Pulmonary artery endothelial cell (primary cell): ENCODE results near the gene TM4SF1. TPM values are rescaled to one million over a fixed set of nuclear protein-coding genes. Genes with fewer than 3 reads are reported as not detected.

ENCODE experiments used
- DNase-seq: peaks from one replicate; pipeline ENCODE4 v3.0.0-alpha.2; 2011; ENCODE audit warnings: low read depth, low spot score
- total RNA-seq: library from RNA; depleted of rRNA; stranded (reverse); fragments of >200 nt; gene quantifications from 2 replicates; pipeline ENCODE4 v1.2.3, GENCODE V29; 2014

TM4SF1 gene
- total RNA-seq, 1 donor from 2014 or later: 1,063 TPM

GRCh38 chr3:149375501-149376196 lies 1.8 kb downstream of the TM4SF1 start:
- DNase-seq: no peak

GRCh38 chr3:149374793-149375500 lies 2.5 kb downstream of the TM4SF1 start:
- no peak for DNase-seq

GRCh38 chr3:149374391-149374790 lies 3.1 kb downstream of the TM4SF1 start:
- DNase-seq: no peak

- DNase-seq: no peak
Measured at GRCh38 chr3:149373235-149374125, 4.0 kb downstream of the TM4SF1 start.

GRCh38 chr3:149371723-149372114 lies 5.7 kb downstream of the TM4SF1 start:
- DNase-seq: no peak

- peak; percentile 88 for DNase-seq
Measured at GRCh38 chr3:149371001-149371722, 6.3 kb downstream of the TM4SF1 start.

- no peak for DNase-seq
Measured at GRCh38 chr3:149369991-149370866, 7.2 kb downstream of the TM4SF1 start.

- no peak for DNase-seq
Measured at GRCh38 chr3:149368674-149369497, 8.6 kb downstream of the TM4SF1 start.

- DNase-seq: no peak
Measured at GRCh38 chr3:149368201-149368673, 9.2 kb downstream of the TM4SF1 start.

GRCh38 chr3:149366941-149367840 lies 10.3 kb downstream of the TM4SF1 start:
- no peak for DNase-seq

- no peak for DNase-seq
Measured at GRCh38 chr3:149366031-149366430, 11.4 kb downstream of the TM4SF1 start.

- DNase-seq: no peak
Measured at GRCh38 chr3:149364624-149365023, 12.8 kb downstream of the TM4SF1 start.

- no peak for DNase-seq
Measured at GRCh38 chr3:149363053-149363452, 14.4 kb downstream of the TM4SF1 start.

- DNase-seq: no peak
Measured at GRCh38 chr3:149362366-149362765, 15.1 kb downstream of the TM4SF1 start.

GRCh38 chr3:149356630-149357029 lies 20.8 kb downstream of the TM4SF1 start:
- DNase-seq: no peak

GRCh38 chr3:149356044-149356592 lies 21.3 kb downstream of the TM4SF1 start:
- no peak for DNase-seq

- no peak for DNase-seq
Measured at GRCh38 chr3:149353581-149354184, 23.8 kb downstream of the TM4SF1 start.

GRCh38 chr3:149352556-149352955 lies 24.9 kb downstream of the TM4SF1 start:
- no peak for DNase-seq
